HepG2 (cell line): Measurements from ENCODE around the gene POLD3. TPM values are rescaled to one million over a fixed set of nuclear protein-coding genes. Genes with fewer than 3 reads are reported as not detected.

Experiments used
- ATAC-seq: fragments of 200-7000 bp; cut with Tn5 transposase; 3 replicates; pipeline ENCODE4 v1.9.1; 2020; ENCODE audit warnings: mild to moderate bottlenecking, moderate library complexity
- BruUV-seq: library from RNA; stranded (reverse); fragments of 400-500 nt; replicated peaks from 2 replicates; lab custom pipeline; 2021; lab: Mats Ljungman, UMichigan
- CTCF ChIA-PET: fragments of 300-600 bp; formaldehyde crosslinking; extraction: SDS; loops from one replicate; lab custom pipeline; 2021; ENCODE audit warnings: low total read pairs, inconsistent platforms, low intra/inter-chr PET ratio; lab: Yijun Ruan, JAX
- POLR2A ChIA-PET: fragments of 350-600 bp; sonication (Branson Sonifier 250); formaldehyde crosslinking; loops from one replicate; lab custom pipeline; 2020; ENCODE audit warnings: antibody characterized with exemption, inconsistent platforms; lab: Yijun Ruan, JAX
- DNase-seq: peaks from one replicate; pipeline ENCODE4 v3.0.0-alpha.2; 2015; ENCODE audit warnings: low spot score
- FAIRE-seq: peaks from 3 replicates; lab custom pipeline; 2011; peaks lifted over from hg19 to GRCh38; lab: Jason Lieb, UNC
- H2AFZ ChIP-seq: one replicate; pipeline ENCODE4 v1.6.1; 2011; ENCODE audit warnings: low read length, inconsistent platforms
- H3K27ac ChIP-seq: fragments of 300-600 bp; 3 replicates; pipeline ENCODE4 v1.8.0; 2011; ENCODE audit warnings: mixed run types, mild to moderate bottlenecking, mixed read lengths, low read length, inconsistent platforms; ENCODE audit not compliant: insufficient read depth; ENCODE audit errors: extremely low read length
- H3K27me3 ChIP-seq, 2 experiments: fragments of 200-600 bp in 1 of 2; 2 replicates in 1 of 2; 3 replicates in 1 of 2; pipeline versions ENCODE4 v1.6.0 to v1.8.0; 2011; ENCODE audit warnings: low read length in 2 of 2, mild to moderate bottlenecking in 2 of 2, moderate library complexity in 2 of 2, inconsistent platforms in 1 of 2; ENCODE audit not compliant: insufficient read depth in 2 of 2, control insufficient read depth in 1 of 2
- H3K36me3 ChIP-seq, 2 experiments: fragments of 200-600 bp in 1 of 2; replicated peaks in 1 of 2; 2 replicates in 1 of 2; 3 replicates in 1 of 2; pipeline versions ENCODE4 v1.5.1 to v1.8.0; 2011; ENCODE audit warnings: low read length in 2 of 2, inconsistent platforms in 1 of 2; ENCODE audit not compliant: insufficient read depth in 2 of 2, control insufficient read depth in 1 of 2
- H3K4me1 ChIP-seq: 2 replicates; pipeline ENCODE4 v1.5.1; 2012; ENCODE audit warnings: low read length, inconsistent platforms; ENCODE audit not compliant: insufficient read depth
- H3K4me2 ChIP-seq: 2 replicates; pipeline ENCODE4 v1.6.0; 2011; ENCODE audit warnings: low read depth, low read length, inconsistent platforms
- H3K4me3 ChIP-seq, 3 experiments: fragments of 200-600 bp in 1 of 3; sonication (generic), shearing (Covaris generic) in 1 of 3; replicated peaks in 1 of 3; 2 replicates each; pipeline ENCODE4 v1.5.1; 2011 to 2016; ENCODE audit warnings: low read length in 3 of 3, inconsistent platforms in 2 of 3, low read depth in 2 of 3, mild to moderate bottlenecking in 2 of 3, control low read depth in 1 of 3, mixed read lengths in 1 of 3; ENCODE audit not compliant: insufficient read depth in 1 of 3
- H3K79me2 ChIP-seq: one replicate; pipeline ENCODE4 v1.6.1; 2011; ENCODE audit warnings: low read length, inconsistent platforms; ENCODE audit not compliant: insufficient read depth
- H3K9ac ChIP-seq: 2 replicates; pipeline ENCODE4 v1.6.0; 2011; ENCODE audit warnings: mild to moderate bottlenecking, low read depth, low read length, inconsistent platforms; ENCODE audit not compliant: insufficient read depth
- H3K9me3 ChIP-seq: 2 replicates; pipeline ENCODE4 v1.5.1; 2012; ENCODE audit warnings: mild to moderate bottlenecking, low read length
- H4K20me1 ChIP-seq: 2 replicates; pipeline ENCODE4 v1.6.0; 2011; ENCODE audit warnings: inconsistent platforms, mild to moderate bottlenecking, low read length, moderate library complexity; ENCODE audit not compliant: insufficient read depth
- CEBPB ChIP-seq: IDR thresholded peaks from 2 replicates; pipeline ENCODE4 v1.6.1; 2011; ENCODE audit warnings: low read depth, low read length, improper control_type of control experiment, borderline replicate concordance
- NBN ChIP-seq: fragments of 450-650 bp; conservative IDR thresholded peaks from 2 replicates; pipeline ENCODE4 v1.6.1; 2017
- PCBP2 ChIP-seq: fragments of 200-400 bp; formaldehyde crosslinking; optimal IDR thresholded peaks from 2 replicates; pipeline ENCODE3; 2018; ENCODE audit warnings: low read length, low read depth; ENCODE audit not compliant: poor library complexity, severe bottlenecking
- TCF7L2 ChIP-seq: IDR thresholded peaks from 2 replicates; pipeline ENCODE4 v1.6.1; 2011; ENCODE audit warnings: mild to moderate bottlenecking, low read depth, low read length, moderate library complexity
- ZBTB42 ChIP-seq: sonication (generic); formaldehyde crosslinking; IDR thresholded peaks from 2 replicates; pipeline ENCODE4 v1.5.0; 2020; ENCODE audit warnings: mild to moderate bottlenecking, missing genetic modification reagents
- ZMAT3 ChIP-seq: sonication (generic); formaldehyde crosslinking; conservative IDR thresholded peaks from 2 replicates; pipeline ENCODE4 v1.7.0; 2021; ENCODE audit warnings: missing genetic modification reagents
- ZNF230 ChIP-seq: sonication (generic); formaldehyde crosslinking; IDR thresholded peaks from 2 replicates; pipeline ENCODE4 v1.4.0; 2020; ENCODE audit warnings: mild to moderate bottlenecking, missing genetic modification reagents
- ZNF337 ChIP-seq: sonication (generic); formaldehyde crosslinking; IDR thresholded peaks from 2 replicates; pipeline ENCODE4 v1.5.1; 2020; ENCODE audit warnings: missing genetic modification reagents, low read depth, mild to moderate bottlenecking, borderline replicate concordance
- ZNF501 ChIP-seq: sonication (generic); formaldehyde crosslinking; IDR thresholded peaks from 2 replicates; pipeline ENCODE4 v1.5.1; 2020; ENCODE audit warnings: mild to moderate bottlenecking, moderate library complexity, missing genetic modification reagents
- ZNF543 ChIP-seq: sonication (generic); formaldehyde crosslinking; IDR thresholded peaks from 2 replicates; pipeline ENCODE4 v1.4.0; 2020; ENCODE audit warnings: mild to moderate bottlenecking, missing genetic modification reagents
- ZNF883 ChIP-seq: sonication (generic); formaldehyde crosslinking; IDR thresholded peaks from 2 replicates; pipeline ENCODE4 v1.5.1; 2020; ENCODE audit warnings: mild to moderate bottlenecking, missing genetic modification reagents; ENCODE audit errors: not compliant biosample characterization
- ZSCAN20 ChIP-seq: sonication (generic); formaldehyde crosslinking; IDR thresholded peaks from 2 replicates; pipeline ENCODE4 v1.4.0; 2020; ENCODE audit warnings: missing genetic modification reagents, mild to moderate bottlenecking, borderline replicate concordance
- ZSCAN29 ChIP-seq: sonication (generic); formaldehyde crosslinking; conservative IDR thresholded peaks from 2 replicates; pipeline ENCODE4 v1.4.0; 2020; ENCODE audit warnings: mild to moderate bottlenecking, missing genetic modification reagents
- WGBS: methylation state at CpG from one replicate; pipeline ENCODE4 v1.1.6; 2017; ENCODE audit warnings: low lambda C conversion rate; 5-methylcytosine and 5-hydroxymethylcytosine counted together
- in situ Hi-C: cut with HindIII; loops from 2 replicates; pipeline ENCODE4 v1.10.0; 2017; ENCODE audit warnings: low pct_unique_long_range_greater_than_20kb; ENCODE audit not compliant: extremely low pct_ligation_motif_present
- intact Hi-C: fragments of 100-400 bp; cut with micrococcal nuclease; formaldehyde crosslinking; loops from one replicate; pipeline ENCODE4 v1.10.0; 2022; ENCODE audit not compliant: unreplicated experiment
- polyA plus RNA-seq, 8 experiments: library from polyadenylated mRNA; depleted of rRNA in 3 of 8; stranded (reverse) in 7 of 8; unstranded in 1 of 8; fragments of >200 nt; fragmentation: Illumina TruSeq in 4 of 8; extraction: Trizol in 4 of 8; gene quantifications; 2 replicates each; pipeline versions ENCODE4 v1.2.1 to v1.2.3, GENCODE V29; 2011 to 2016; ENCODE audit warnings: low read depth in 4 of 8, missing spikeins in 1 of 8, mixed read lengths in 1 of 8; ENCODE audit not compliant: insufficient read depth in 1 of 8
- total RNA-seq, 5 experiments: library from RNA; depleted of rRNA; stranded (reverse); fragments of >200 nt; fragmentation: Illumina TruSeq; extraction: Trizol; gene quantifications; 2 replicates each; pipeline ENCODE4 v1.2.3, GENCODE V29; 2016; ENCODE audit warnings: low read depth in 1 of 5
- TF ChIP-seq, protein P1 (sequence below): sonication (generic); formaldehyde crosslinking; IDR thresholded peaks from 2 replicates; pipeline ENCODE4 v1.5.0; 2020; ENCODE audit warnings: mild to moderate bottlenecking, missing genetic modification reagents, borderline replicate concordance
- TF ChIP-seq, protein P2 (sequence below): sonication (generic); formaldehyde crosslinking; IDR thresholded peaks from 2 replicates; pipeline ENCODE4 v1.4.0; 2020; ENCODE audit warnings: missing genetic modification reagents

POLD3 gene
- total and polyA plus RNA-seq, 2 of the 13 experiments (the other 11 are each of a cell fraction or from before 2014, with no cell fraction given): 6.3 to 18.9 TPM

DNA sequence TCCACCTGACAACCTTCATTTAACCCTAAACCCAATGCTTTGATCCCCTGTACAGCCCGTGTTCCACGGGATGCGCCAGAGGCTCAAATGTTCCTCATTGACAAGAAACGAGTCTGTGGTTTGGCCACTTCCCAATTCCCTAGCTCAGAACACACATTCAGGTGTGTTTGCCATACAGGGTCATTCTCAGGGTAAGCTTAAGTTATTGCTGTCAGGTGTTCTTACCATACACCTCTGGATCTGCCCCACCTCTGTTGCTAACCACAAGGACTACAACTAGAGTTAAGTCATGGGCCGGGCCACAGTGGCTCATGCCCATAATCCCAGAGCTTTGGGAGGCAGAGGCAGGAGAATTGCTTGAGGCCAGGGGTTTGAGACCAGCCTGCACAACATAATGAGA lies 45.6 kb upstream of the POLD3 start (continued):
- TF ChIP-seq, protein P1, sequence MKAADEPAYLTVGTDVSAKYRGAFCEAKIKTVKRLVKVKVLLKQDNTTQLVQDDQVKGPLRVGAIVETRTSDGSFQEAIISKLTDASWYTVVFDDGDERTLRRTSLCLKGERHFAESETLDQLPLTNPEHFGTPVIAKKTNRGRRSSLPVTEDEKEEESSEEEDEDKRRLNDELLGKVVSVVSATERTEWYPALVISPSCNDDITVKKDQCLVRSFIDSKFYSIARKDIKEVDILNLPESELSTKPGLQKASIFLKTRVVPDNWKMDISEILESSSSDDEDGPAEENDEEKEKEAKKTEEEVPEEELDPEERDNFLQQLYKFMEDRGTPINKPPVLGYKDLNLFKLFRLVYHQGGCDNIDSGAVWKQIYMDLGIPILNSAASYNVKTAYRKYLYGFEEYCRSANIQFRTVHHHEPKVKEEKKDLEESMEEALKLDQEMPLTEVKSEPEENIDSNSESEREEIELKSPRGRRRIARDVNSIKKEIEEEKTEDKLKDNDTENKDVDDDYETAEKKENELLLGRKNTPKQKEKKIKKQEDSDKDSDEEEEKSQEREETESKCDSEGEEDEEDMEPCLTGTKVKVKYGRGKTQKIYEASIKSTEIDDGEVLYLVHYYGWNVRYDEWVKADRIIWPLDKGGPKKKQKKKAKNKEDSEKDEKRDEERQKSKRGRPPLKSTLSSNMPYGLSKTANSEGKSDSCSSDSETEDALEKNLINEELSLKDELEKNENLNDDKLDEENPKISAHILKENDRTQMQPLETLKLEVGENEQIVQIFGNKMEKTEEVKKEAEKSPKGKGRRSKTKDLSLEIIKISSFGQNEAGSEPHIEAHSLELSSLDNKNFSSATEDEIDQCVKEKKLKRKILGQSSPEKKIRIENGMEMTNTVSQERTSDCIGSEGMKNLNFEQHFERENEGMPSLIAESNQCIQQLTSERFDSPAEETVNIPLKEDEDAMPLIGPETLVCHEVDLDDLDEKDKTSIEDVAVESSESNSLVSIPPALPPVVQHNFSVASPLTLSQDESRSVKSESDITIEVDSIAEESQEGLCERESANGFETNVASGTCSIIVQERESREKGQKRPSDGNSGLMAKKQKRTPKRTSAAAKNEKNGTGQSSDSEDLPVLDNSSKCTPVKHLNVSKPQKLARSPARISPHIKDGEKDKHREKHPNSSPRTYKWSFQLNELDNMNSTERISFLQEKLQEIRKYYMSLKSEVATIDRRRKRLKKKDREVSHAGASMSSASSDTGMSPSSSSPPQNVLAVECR (CRISPR knock-in tag): no peak

DNA sequence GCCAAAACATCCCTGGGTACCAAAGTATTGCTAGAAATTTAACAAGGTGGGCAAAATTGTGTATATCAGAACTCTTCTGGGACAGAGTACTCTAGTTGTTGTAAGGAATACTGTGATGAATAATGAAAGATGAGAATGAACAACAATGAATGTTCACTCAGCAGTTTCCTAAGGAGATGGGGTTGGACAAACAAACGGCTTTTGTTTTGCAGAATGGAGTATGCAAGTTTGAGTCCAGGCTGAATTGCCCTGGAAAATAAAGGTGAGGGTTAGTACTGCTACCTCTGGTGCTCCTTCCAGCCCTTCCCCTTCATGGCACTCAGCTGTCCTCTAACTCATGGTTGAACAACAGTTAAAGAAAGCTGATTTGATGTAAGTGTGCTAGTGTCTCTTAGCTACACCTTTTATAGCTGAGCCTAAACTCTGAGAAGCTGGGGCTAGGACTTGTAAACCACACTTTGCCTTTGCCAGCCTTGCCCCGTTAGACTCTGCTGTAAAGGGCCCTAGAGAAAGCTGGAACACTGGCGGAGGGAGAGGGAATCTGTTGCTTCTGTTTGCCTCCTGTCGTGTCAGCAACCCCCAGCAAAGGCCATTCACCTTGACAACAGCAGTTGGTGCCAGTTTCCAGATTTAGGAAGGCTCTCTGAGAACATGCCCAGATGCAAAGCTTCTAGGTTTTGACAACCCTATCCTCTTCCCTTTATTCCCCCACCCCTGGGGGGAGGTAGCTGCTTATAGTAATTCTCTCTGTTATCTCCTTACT lies 41.2 kb upstream of the POLD3 start:
- Histone ChIP-seq H3K36me3 (no peaks in the 10 kb centered on the region), H3K27ac (no peak overlapping the region), H2AFZ (no peak overlapping the region), H3K4me2 (no peak overlapping the region; the same call in 1 of the 2 replicates), H3K4me1 (no peaks in the 10 kb centered on the region), H3K79me2 (no peaks in the 10 kb centered on the region), H4K20me1 (no peaks in the 10 kb centered on the region), H3K9ac (no peak overlapping the region), H3K4me3 (no peak overlapping the region), H3K27me3 (peaks cover 0 to 13% of the 10 kb centered on the region in 2 experiments; a peak in 1 of 5 replicates), H3K9me3 (no peaks in the 10 kb centered on the region)
- no TSS peak for BruUV-seq
- intact Hi-C loops (no loop called here), in situ Hi-C loops (loop anchor here (10.0 kb wide), 1 partner anchor 86 kb away; the partner anchor contains the start of gene KCNE3)
- TF ChIP-seq ZSCAN29: no peak
- no peak for TF ChIP-seq NBN
- TF ChIP-seq ZMAT3: no peak
- no peak for TF ChIP-seq ZNF883
- TF ChIP-seq ZBTB42 (CRISPR knock-in tag): no peak
- TF ChIP-seq PCBP2: no peak
- TF ChIP-seq ZNF543 (CRISPR knock-in tag): no peak
- TF ChIP-seq CEBPB: no peak
- TF ChIP-seq ZNF501 (CRISPR knock-in tag): no peak
- no peak for TF ChIP-seq TCF7L2
- TF ChIP-seq ZNF230 (CRISPR knock-in tag): no peak
- TF ChIP-seq, protein P2, sequence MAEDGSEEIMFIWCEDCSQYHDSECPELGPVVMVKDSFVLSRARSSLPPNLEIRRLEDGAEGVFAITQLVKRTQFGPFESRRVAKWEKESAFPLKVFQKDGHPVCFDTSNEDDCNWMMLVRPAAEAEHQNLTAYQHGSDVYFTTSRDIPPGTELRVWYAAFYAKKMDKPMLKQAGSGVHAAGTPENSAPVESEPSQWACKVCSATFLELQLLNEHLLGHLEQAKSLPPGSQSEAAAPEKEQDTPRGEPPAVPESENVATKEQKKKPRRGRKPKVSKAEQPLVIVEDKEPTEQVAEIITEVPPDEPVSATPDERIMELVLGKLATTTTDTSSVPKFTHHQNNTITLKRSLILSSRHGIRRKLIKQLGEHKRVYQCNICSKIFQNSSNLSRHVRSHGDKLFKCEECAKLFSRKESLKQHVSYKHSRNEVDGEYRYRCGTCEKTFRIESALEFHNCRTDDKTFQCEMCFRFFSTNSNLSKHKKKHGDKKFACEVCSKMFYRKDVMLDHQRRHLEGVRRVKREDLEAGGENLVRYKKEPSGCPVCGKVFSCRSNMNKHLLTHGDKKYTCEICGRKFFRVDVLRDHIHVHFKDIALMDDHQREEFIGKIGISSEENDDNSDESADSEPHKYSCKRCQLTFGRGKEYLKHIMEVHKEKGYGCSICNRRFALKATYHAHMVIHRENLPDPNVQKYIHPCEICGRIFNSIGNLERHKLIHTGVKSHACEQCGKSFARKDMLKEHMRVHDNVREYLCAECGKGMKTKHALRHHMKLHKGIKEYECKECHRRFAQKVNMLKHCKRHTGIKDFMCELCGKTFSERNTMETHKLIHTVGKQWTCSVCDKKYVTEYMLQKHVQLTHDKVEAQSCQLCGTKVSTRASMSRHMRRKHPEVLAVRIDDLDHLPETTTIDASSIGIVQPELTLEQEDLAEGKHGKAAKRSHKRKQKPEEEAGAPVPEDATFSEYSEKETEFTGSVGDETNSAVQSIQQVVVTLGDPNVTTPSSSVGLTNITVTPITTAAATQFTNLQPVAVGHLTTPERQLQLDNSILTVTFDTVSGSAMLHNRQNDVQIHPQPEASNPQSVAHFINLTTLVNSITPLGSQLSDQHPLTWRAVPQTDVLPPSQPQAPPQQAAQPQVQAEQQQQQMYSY (CRISPR knock-in tag): no peak
- no peak for TF ChIP-seq ZSCAN20 (CRISPR knock-in tag)
- no peak for TF ChIP-seq ZNF337 (CRISPR knock-in tag)
- no peak for ATAC-seq
- FAIRE-seq: no peak
- 0% methylated on average over 2 of the region's 4 CpGs for WGBS
- no peak for DNase-seq
- POLR2A ChIA-PET: no interaction called here
- CTCF ChIA-PET: no interaction called here
